CD4-positive, alpha-beta T cell treated with Interferon alpha-2 for 1 hour (primary cell): ENCODE measurements around the gene ADCK1.
"Not testable (repeated sequence)": the region's sequence is repeated elsewhere in the genome, so short reads cannot be mapped to it uniquely, and the experiment has no call there.

ENCODE experiments used
- DNase-seq, 2 donors: peaks; one replicate each; pipeline ENCODE4 v3.0.0-alpha.2; 2020 to 2022

The ADCK1 gene, protein sequence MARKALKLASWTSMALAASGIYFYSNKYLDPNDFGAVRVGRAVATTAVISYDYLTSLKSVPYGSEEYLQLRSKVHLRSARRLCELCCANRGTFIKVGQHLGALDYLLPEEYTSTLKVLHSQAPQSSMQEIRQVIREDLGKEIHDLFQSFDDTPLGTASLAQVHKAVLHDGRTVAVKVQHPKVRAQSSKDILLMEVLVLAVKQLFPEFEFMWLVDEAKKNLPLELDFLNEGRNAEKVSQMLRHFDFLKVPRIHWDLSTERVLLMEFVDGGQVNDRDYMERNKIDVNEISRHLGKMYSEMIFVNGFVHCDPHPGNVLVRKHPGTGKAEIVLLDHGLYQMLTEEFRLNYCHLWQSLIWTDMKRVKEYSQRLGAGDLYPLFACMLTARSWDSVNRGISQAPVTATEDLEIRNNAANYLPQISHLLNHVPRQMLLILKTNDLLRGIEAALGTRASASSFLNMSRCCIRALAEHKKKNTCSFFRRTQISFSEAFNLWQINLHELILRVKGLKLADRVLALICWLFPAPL

DNA sequence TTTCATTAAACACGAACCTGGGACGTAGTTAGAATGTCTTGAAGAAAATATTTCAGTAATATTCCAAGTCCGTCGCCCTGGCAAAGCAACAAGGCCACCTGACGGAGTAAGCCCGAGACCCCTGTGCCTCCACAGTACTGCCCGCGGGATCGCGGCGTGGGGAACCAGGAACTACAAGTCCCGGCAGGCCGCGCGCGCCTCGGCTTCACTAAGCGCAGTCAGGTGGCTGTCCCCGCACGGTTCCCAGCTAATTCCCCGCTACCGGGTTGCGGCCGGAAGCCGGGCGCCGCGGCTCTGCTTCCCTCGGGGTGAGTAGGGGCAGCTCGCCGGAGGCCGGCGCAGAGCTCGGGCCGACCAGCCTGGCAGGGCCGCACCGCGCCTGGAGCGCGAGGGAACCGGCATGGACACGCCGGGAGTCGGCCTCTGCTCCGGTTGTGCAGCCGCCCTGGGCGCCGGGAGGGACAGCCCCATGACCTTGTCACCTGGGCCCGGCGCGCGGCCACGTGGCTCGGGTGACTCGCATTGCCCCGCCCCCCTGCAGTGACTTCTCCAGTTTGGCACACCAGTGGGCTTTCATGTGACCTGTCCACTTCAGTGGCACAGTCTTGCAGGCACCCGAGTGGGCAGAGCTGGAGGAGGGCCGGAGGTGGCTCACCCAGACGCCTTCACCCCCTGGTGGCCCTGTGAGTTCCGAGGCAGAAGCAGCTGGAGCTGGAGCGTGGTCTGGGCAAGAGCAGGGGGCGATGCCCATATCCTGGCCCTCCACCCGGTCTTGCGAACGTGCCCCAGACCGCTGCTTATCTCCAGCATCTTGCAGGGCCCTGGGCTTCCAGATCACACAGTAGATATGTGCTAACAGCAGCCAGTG is at the start of gene ADCK1:
ADCK1 (plus strand) TSS at position 247 of the 868 bp plus-strand sequence. CDS start 18,870 bp downstream, outside the sequence.
- peak; percentile 78 to 82 for DNase-seq

DNA sequence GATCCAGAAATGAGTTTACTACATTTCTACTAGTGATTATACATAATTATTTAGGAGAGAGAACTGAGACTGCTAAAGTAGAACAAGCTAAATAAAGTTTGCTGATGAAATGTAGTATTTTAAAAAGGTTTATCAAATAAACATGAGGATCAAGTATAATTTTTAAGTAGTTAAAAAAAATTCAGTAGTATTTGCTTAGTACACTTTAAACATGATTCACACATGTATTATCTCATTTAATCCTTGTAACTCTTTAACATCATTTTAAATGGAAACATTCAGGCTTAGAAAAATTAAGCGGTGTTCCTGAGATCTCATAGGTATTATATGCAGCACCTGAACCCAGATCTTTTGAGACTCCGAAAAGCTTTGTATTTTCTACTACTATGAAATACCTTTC is 47.6 kb upstream of the ADCK1 start:
- DNase-seq: no peak

DNA sequence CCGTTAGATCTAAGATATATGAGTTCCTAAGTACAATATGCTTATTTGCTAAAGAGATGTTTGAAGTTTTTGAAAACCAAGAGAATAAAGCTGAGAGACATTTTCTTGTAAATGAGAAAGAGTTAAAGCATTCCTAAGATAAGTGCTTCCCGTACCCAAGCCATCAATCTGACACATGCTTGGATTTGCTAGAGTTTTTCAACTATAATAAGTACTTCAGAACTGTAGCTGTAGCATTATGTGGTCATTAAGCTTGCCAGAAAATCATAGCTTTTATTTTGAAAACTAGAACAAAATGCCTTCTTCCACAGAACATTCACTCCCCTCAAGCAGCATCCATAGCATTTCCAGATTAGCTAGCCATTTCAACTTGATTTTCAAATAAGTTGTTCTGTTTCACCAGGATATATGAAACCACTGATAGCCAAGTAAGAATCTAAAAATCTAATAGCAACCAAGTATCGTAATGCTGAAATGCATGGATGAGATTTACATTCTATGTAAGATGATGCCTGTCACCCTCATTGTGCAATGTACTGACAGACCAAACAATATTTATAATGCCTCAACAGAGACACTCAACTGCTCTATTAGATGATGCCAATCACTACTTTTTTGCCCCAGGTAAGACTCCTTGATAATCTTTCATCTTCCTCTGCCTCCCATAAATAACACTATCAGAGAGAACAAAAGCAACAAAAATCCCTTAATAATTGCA is 47.0 kb upstream of the ADCK1 start:
- DNase-seq: no peak

DNA sequence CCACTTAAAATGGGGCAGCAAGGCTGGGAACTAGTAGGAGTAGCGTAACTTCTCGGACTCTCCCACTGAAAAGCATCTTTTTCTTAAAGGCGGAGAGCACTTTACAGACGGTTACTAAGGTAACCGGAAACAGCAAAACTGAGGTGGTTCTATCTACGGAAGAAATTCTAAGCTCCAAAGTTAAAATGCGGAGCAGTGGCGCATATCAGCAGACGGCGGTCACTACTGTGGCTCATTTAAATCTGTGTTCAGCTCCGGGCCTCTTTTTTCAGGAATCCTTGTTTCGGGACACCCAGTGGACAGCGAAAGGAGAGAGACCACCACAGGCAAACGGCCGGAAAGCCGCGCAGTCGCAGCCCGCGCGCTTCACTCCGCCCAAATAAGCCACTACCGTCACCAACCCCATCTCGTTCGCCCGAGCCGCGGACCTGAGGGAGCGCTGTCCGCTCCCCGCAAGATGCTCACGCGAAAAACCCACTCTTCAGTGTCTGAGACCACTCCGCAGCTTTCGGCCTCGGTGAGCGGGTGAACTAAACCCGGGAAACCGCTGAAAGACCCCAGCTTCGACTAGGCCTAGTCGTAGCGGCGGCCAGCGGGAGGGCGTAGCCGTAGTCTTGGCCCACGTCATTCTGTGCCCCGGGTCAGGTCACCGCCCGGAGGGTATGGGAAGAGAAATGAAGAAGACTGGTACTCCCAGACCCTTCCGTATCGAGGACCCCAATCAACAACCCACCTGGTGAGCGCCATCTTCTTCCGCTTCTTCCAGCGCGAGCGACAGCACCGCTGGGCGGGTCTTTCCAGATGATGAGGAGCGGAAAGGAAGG is 39.3 kb upstream of the ADCK1 start, which contains the start of gene SNW1:
SNW1 (minus strand) TSS at position 776 of the 824 bp plus-strand sequence; CDS start at position 747, 29 bp downstream.
- peak; percentile 94 to 95 for DNase-seq

DNA sequence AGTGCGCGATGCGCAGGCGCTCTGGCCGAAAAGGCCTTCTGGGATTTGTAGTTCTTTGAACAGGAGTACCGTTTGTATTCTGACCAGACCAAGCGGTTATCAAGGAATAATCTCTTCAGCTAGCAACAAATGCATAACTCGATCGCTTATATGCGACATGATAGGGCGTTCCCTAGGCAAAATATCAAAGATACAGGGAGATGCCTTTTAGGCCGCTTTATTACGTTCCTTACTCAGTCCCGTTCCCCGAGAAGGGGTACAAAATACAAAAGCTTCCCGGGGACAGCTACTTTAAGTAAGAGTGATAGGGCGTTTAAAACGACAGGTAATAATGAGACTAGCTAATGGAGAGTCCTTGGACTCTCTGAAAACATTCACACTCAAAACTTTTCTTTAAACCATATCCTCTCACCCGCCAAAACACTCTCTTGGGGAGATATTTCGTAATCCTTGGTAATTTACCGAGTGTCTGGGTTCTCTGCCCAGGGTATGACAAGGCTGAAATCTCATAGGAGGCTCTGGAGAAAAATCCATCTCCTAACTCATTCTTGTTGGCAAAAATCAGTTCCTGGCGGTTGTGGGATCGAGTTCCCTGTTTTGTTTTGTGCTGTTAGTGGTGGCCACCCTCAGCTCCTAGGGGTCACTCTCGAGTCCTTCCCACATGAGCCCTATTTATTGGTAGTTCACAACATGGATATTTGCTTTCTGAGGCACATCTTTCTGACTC is 38.5 kb upstream of the ADCK1 start:
- DNase-seq: no peak

DNA sequence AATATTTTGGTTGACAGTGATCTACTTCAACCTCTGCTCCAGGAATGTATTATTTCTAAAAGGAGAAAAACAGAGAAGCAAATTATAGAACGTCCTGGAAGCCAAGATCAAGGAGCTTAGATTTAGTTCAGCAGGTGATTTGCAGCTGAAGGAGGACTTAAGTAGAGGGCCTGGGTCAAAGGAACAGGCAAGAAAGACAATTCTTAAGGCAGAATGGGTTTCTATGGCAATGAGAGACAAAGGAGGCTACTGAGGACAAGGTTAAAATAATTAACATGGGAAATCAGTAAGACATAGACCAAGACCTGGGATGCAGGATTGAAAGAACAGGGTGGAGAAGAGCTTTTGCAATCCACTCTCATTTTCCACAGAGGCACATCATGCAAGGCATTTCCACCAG is 36.6 kb upstream of the ADCK1 start:
- DNase-seq: no peak

DNA sequence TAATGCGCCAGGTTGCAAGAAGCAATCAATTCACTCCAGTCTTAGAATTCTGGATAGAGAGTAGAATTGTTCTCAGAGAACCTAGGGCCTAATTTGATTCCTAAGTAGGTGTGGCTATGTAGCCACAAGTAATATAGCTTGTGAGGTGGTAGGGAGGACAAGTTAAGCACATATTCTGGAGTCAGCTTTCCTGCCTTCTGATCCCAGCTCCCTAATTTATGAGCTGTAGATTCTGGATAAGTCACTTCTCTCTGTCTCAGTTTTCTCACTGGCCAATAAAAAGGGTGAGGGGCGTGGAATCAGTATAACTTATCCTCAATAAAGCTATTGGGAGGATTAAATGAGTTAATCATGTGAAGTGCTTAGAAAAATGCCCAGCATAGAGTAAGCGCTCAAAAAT is 35.9 kb upstream of the ADCK1 start:
- DNase-seq: no peak

DNA sequence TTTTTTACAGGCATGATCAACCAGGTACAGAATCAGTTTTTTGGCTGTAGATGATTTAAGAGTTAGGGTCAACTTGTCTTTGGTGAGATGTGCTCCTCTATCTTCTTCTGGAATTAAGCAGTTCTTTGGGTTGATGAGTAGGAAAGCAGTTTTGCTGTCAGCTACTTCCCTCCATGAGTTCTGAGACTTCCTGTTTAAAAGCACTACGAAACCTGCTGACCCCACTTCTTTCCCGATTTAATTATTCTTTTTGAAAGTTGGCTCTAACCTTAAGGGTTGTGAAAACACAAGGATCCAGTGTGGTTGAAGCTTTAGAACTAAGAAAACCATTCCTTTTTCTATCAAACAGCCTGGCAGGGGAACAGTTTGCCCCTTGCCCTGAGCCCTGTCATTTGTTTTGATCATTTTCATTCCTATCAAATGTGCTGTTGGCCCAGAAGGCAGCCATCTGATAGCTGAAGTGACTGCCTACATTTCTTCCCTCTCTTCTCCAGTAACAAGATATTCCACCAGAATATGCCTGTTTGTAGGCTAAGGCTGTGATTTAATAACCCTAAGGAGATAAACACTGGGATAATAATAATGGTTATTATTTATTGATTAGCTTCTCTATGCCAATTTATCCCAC is 31.4 kb upstream of the ADCK1 start:
- DNase-seq: not testable (repeated sequence)

DNA sequence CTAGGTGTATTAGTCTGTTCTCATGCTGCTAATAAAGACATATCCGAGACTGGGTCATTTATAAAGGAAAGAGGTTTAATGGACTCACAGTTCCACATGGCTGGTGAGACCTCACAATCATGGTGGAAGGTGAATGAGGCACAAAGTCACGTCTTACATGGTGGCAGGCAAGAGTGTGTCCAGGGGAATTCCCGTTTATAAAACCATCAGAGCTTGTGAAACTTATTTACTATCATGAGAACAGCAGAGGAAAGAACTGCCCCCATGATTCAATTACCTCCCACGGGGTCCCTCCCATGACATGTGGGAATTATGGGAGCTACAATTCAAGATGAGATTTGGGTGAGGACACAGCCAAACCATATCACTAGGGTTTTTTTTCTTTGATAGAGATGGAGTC is 25.9 kb upstream of the ADCK1 start:
- not testable (repeated sequence) for DNase-seq

DNA sequence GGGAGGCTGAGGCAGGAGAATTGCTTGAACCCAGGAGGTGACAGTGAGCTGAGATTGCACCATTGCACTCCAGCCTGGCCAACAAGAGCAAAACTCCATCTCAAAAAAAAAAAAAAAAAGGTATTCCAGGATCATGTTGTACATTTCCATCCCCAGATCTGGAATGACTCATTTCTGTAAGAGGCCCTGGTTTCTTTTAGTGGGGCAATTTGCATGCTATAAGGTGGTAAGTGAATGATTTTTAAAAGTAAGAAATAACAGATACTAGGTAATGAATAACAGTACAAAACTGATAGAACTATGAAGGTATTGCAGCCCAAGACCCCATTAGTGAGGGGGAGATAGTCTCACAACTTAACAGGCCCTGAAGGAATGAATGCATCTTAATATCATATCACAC is 17.7 kb upstream of the ADCK1 start:
- no peak for DNase-seq

DNA sequence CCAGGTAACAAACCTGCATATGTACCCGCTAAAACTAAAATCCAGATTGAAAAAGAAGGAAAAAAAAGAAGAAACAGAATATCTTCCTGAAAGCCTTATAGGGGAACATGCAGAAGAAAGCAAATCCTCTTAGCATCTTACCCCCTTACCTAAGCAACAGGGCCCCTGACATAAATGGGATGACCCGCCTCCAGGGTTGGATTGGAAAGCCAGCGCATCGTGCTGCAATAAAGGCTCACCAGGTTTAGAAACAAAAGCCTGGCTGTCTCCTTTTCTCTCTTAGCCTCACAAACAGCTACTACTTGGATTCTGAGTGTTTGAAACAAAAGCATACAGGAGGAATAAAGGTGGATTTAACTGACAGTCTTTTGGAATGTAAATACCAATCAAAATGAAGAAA is 13.8 kb upstream of the ADCK1 start:
- DNase-seq: no peak

DNA sequence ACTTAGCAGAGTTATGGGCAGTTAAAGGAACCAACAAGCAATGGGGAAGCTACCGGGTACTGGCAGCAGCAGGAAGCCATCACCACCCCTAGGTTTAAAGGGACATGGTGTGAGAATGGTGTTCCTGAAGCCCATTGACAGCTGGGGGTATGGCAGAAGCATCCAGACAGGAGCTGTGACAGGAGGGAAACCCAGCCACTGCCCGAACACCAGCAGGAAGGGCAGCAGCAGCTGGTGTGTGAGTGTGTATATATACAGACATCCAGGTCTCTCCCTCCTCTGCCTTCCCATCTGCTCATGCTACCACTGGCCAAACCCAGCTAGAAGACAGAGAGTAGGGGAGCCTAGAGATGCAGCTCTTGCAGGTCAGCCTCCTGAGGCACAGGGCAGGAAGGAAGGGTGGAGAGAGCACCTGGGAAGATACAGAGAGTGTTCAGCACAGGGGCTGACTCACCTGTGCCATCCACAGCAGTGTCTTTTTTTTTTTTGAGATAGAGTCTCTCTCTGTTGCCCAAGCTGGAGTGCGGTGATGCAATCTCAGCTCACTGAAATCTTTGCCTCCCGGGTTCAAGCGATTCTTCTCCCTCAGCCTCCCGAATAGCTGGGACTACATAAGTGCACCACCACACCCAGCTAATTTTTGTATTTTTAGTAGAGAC is 9.2 kb upstream of the ADCK1 start:
- no peak for DNase-seq

DNA sequence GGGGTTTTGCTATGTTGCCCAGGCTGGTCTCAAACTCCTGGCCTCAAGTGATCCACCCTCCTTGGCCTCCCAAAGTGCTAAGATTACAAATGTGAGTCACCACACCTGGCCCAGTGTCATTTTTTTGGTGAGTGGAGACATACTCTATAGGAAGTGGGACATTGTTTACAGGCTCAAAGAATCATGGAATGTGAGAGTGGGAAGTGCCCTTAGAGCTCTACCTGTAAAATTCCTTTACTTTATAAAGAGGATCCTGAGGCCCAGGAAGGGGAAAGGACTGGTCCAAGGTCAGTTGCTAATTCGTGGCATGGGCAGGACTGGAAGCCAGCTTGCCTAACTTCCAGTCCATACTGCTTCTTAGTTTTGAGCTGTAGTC is 8.7 kb upstream of the ADCK1 start:
- no peak for DNase-seq

DNA sequence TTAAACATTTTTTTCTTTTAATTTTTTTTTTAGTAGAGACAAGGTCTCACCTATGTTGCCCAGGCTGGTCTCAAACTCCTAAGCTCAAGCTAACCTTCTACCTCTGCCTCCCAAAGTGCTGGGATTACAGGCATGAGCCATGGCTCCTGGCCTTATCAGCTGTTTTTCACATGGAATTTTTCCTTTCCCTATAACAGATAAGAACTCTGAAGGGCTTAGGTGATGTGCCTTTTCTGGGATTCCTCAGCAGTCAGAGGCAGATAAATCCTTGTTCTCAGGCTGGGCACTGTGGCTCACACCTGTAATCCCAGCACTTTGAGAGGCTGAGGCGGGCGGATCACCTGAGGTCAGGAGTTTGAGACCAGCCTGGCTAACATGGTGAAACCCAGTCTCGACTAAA is 6.7 kb upstream of the ADCK1 start:
- DNase-seq: not testable (repeated sequence)

DNA sequence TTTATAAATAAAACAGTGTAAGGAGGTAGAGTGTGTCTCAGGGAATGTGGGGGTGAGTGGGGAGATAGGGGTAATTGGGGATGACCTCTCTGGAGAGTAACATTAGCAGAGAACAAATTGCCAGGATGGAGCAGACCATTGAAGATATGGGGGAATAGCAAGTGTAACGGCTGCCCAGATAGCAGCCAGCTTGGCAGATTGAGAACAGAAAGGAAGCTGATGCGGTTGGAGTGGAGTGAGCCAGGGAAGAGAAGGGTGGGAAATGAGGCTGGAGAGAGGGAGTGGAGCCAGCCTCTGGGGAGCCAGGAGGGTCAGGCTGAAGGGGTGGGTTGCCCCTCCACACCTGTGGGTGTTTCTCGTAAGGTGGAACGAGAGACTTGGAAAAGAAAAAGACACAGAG is 5.6 kb upstream of the ADCK1 start:
- no peak for DNase-seq

DNA sequence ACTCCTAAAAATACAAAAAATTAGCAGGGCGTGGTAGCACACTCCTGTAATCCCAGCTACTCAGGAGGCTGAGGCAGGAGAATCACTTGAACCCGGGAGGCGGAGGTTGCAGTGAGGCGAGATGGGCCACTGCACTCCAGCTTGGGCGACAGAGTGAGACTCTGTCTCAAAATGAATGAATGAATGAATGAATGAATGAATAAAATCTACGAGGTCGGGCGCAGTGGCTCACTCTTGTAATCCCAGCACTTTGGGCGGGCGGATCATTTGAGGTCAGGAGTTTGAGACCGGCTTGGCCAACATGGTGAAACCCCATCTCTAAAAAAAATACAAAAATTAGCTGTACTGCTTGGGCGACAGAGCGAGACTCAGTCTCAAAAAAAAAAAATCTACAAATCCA is 453 bp upstream of the ADCK1 start:
- not testable (repeated sequence) for DNase-seq

DNA sequence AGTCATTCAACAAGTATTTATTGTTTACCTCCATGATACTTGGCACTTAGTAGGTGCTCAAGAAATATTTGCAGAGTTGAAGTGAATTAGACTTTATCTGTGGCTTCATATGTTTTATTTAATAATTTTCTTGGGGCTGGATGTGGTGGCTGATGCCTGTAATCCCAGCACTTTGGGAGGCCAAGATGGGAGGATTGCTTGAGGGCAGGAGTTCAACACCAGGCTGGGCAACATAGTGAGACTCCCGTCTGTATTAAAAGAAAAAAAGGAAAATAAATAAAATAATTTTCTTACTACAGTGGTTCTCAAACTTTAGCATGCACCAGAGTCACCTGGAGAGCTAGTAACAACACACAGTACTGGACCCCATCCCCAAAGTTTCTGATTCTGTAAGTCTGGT is 905 bp downstream of the ADCK1 start:
- DNase-seq: no peak

DNA sequence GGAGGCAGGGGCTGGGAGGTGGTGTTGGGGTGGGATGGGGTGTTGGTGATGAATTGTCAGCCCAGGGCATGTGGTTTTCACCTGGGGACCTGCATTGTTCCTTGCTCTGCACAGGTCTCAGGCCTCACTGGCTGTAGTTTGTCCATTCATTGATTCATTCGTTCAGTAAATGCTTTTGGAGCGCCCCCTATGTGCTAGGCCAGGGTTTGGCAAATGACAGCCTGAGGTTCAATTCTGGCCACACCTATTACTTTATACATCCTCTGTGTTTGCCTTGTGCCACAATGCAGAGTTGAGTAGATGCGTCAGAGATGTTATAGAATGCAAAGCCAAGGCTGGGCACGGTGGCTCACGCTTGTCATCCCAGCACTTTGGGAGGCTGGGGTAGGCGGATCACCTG is 4.7 kb downstream of the ADCK1 start:
- peak in 1 of 2 donors; percentile 19 for DNase-seq

DNA sequence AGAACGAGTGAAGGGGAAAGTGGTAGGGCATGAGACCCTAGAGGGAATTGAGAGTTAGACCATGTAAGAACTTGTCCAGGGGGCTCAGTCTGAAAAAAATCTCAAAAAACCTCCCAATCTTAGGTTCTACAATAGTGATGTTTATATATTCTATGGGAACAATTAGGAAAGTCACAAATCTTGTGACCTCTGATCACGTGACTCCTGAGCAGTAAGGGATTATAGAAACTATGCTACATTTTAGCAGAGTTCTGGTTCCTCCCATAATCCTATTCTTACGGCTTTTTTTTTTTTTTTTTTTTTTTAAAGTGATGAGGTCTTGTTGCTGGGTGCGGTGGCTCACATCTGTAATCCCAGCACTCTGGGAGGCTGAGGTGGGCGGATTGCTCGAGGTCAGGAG is 5.8 kb downstream of the ADCK1 start:
- DNase-seq: no peak

DNA sequence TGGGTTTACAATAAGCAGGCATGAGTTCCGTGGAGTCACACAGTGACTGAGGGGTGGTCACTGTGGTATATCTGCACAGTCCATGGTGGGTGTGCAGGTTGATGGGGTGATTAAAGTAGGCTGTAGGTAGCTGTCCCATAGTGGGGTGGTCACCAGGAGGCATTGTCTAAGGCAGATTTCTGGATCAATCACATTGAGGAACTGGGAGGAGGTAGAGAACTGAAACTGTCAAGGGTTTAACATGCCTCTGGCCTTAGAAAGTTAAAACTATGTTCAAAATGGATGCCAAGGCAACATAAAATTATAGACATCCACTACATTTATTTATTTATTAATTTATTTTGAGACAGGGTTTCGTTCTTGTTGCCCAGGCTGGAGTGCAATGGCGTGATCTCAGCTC is 8.3 kb downstream of the ADCK1 start:
- no peak for DNase-seq
